Measurements from ENCODE around the gene FOXP1. TPM values are rescaled to one million over a fixed set of nuclear protein-coding genes. Genes with fewer than 3 reads are reported as not detected.

Gene FOXP1
- polyA plus RNA-seq, 4 donors: 31.3 to 39.3 (median 33.6) TPM

GRCh38 chr3:71010726-71011455 lies 572.6 kb downstream of the FOXP1 start:
- DNase-seq (ENCODE audit: low read depth in 4 of 4, low spot score in 3 of 4): no peak

- DNase-seq (ENCODE audit: low read depth in 4 of 4, low spot score in 3 of 4): no peak
Measured at GRCh38 chr3:71008350-71008935, 575.1 kb downstream of the FOXP1 start.

GRCh38 chr3:71006810-71007785 lies 576.4 kb downstream of the FOXP1 start:
- no peak for DNase-seq (ENCODE audit: low read depth in 4 of 4, low spot score in 3 of 4)

- DNase-seq (ENCODE audit: low read depth in 4 of 4, low spot score in 3 of 4): no peak
Measured at GRCh38 chr3:71005702-71006321, 577.7 kb downstream of the FOXP1 start.

- DNase-seq (ENCODE audit: low read depth in 4 of 4, low spot score in 3 of 4): no peak
Measured at GRCh38 chr3:71003511-71003910, 580.0 kb downstream of the FOXP1 start.

- DNase-seq (ENCODE audit: low read depth in 4 of 4, low spot score in 3 of 4): no peak
Measured at GRCh38 chr3:71002298-71002697, 581.2 kb downstream of the FOXP1 start.

GRCh38 chr3:71001303-71001830 lies 582.2 kb downstream of the FOXP1 start:
- DNase-seq (ENCODE audit: low read depth in 4 of 4, low spot score in 3 of 4): no peak

- DNase-seq (ENCODE audit: low read depth in 4 of 4, low spot score in 3 of 4): no peak
Measured at GRCh38 chr3:71000483-71000882, 583.0 kb downstream of the FOXP1 start.

- no peak for DNase-seq (ENCODE audit: low read depth in 4 of 4, low spot score in 3 of 4)
Measured at GRCh38 chr3:70999730-71000129, 583.8 kb downstream of the FOXP1 start.

- DNase-seq (ENCODE audit: low read depth in 4 of 4, low spot score in 3 of 4): no peak
Measured at GRCh38 chr3:70996082-70996481, 587.4 kb downstream of the FOXP1 start.

- DNase-seq (ENCODE audit: low read depth in 4 of 4, low spot score in 3 of 4): no peak
Measured at GRCh38 chr3:70994644-70995043, 588.9 kb downstream of the FOXP1 start.

GRCh38 chr3:70992562-70993204 lies 590.8 kb downstream of the FOXP1 start:
- DNase-seq (ENCODE audit: low read depth in 4 of 4, low spot score in 3 of 4): no peak

- DNase-seq (ENCODE audit: low read depth in 4 of 4, low spot score in 3 of 4): no peak
Measured at GRCh38 chr3:70992131-70992530, 591.4 kb downstream of the FOXP1 start.

- DNase-seq (ENCODE audit: low read depth in 4 of 4, low spot score in 3 of 4): no peak
Measured at GRCh38 chr3:70990723-70991122, 592.8 kb downstream of the FOXP1 start.

GRCh38 chr3:70990185-70990584 lies 593.3 kb downstream of the FOXP1 start:
- no peak for DNase-seq (ENCODE audit: low read depth in 4 of 4, low spot score in 3 of 4)

- DNase-seq (ENCODE audit: low read depth in 4 of 4, low spot score in 3 of 4): no peak
Measured at GRCh38 chr3:70989174-70989573, 594.4 kb downstream of the FOXP1 start.

- DNase-seq (ENCODE audit: low read depth in 4 of 4, low spot score in 3 of 4): no peak
Measured at GRCh38 chr3:70988111-70988510, 595.4 kb downstream of the FOXP1 start.

- DNase-seq (ENCODE audit: low read depth in 4 of 4, low spot score in 3 of 4): no peak
Measured at GRCh38 chr3:70985572-70985971, 598.0 kb downstream of the FOXP1 start.

- no peak for DNase-seq (ENCODE audit: low read depth in 4 of 4, low spot score in 3 of 4)
Measured at GRCh38 chr3:70984776-70985482, 598.6 kb downstream of the FOXP1 start.
